HTR-8/SVneo (cell line): Measurements from ENCODE around the gene ELOVL5.
"Not testable (repeated sequence)": the region's sequence is repeated elsewhere in the genome, so short reads cannot be mapped to it uniquely, and the experiment has no call there.

Experiments
- DNase-seq: peaks from one replicate; pipeline ENCODE4 v3.0.0; 2011; ENCODE audit warnings: low spot score, mixed read lengths; ENCODE audit not compliant: insufficient read length
- FAIRE-seq: peaks from 2 replicates; lab custom pipeline; 2011; peaks lifted over from hg19 to GRCh38; lab: Jason Lieb, UNC

Gene ELOVL5

GRCh38 chr6:53360093-53360912 is 11.6 kb upstream of the ELOVL5 start:
- FAIRE-seq (no peak), DNase-seq (peak; percentile 34)

GRCh38 chr6:53359843-53360092 is 11.0 kb upstream of the ELOVL5 start:
- DNase-seq (peak; percentile 27), FAIRE-seq (no peak)

GRCh38 chr6:53359095-53359842 is 10.5 kb upstream of the ELOVL5 start:
- DNase-seq (peak; percentile 94), FAIRE-seq (peak; percentile 95)

GRCh38 chr6:53358440-53359094 is 9.8 kb upstream of the ELOVL5 start:
- DNase-seq (no peak), FAIRE-seq (no peak)

GRCh38 chr6:53357576-53358360 is 9.0 kb upstream of the ELOVL5 start:
- no peak for FAIRE-seq

GRCh38 chr6:53353624-53354023 is 4.9 kb upstream of the ELOVL5 start:
- FAIRE-seq (no peak), DNase-seq (no peak)

More at GRCh38 chr6:53357576-53358360, 9.0 kb upstream of the ELOVL5 start:
- DNase-seq, result no peak

GRCh38 chr6:53352360-53352759 is 3.6 kb upstream of the ELOVL5 start:
- no peak for DNase-seq
- FAIRE-seq, result no peak

- DNase-seq (no peak), FAIRE-seq (no peak)
Measured at GRCh38 chr6:53349209-53349693, 501 bp upstream of the ELOVL5 start.

- DNase-seq, result peak; percentile 67
- no peak for FAIRE-seq
Measured at GRCh38 chr6:53347921-53348370, 804 bp downstream of the ELOVL5 start.

- FAIRE-seq, result no peak
- DNase-seq, result no peak
Measured at GRCh38 chr6:53347250-53347920, 1.4 kb downstream of the ELOVL5 start.

GRCh38 chr6:53346049-53346448 is 2.7 kb downstream of the ELOVL5 start:
- not testable (repeated sequence) for FAIRE-seq

GRCh38 chr6:53344969-53345368 is 3.8 kb downstream of the ELOVL5 start:
- no peak for DNase-seq
- FAIRE-seq, result no peak

More at GRCh38 chr6:53346049-53346448, 2.7 kb downstream of the ELOVL5 start:
- not testable (repeated sequence) for DNase-seq

GRCh38 chr6:53343092-53343491 is 5.7 kb downstream of the ELOVL5 start:
- FAIRE-seq, result no peak
- no peak for DNase-seq

GRCh38 chr6:53342217-53342616 is 6.5 kb downstream of the ELOVL5 start:
- DNase-seq, result no peak
- no peak for FAIRE-seq

- DNase-seq (no peak), FAIRE-seq (no peak)
Measured at GRCh38 chr6:53340536-53340935, 8.2 kb downstream of the ELOVL5 start.

GRCh38 chr6:53339424-53339823 is 9.3 kb downstream of the ELOVL5 start:
- no peak for DNase-seq
- no peak for FAIRE-seq

- DNase-seq, result no peak
- no peak for FAIRE-seq
Measured at GRCh38 chr6:53338304-53338703, 10.4 kb downstream of the ELOVL5 start.

GRCh38 chr6:53336070-53336469 is 12.7 kb downstream of the ELOVL5 start:
- DNase-seq, result no peak
- FAIRE-seq, result peak; percentile 65

GRCh38 chr6:53335224-53335994 is 13.3 kb downstream of the ELOVL5 start:
- DNase-seq, result no peak
- FAIRE-seq, result no peak
